K562 (cell line): ENCODE results near the gene LRP1B. TPM values are rescaled to one million over a fixed set of nuclear protein-coding genes. Genes with fewer than 3 reads are reported as not detected.

Experiments used
- ATAC-seq: fragments of 200-7000 bp; cut with Tn5 transposase; 3 replicates; pipeline ENCODE4 v1.9.1; 2020; ENCODE audit warnings: moderate library complexity
- BruUV-seq: library from RNA; stranded (reverse); fragments of 400-500 nt; replicated peaks from 2 replicates; lab custom pipeline; 2021; lab: Mats Ljungman, UMichigan
- CTCF ChIA-PET: fragments of 300-600 bp; formaldehyde crosslinking; extraction: SDS; loops from one replicate; lab custom pipeline; 2021; ENCODE audit warnings: low intra/inter-chr PET ratio; lab: Yijun Ruan, JAX
- POLR2A ChIA-PET: fragments of 300-600, 350-650 bp; sonication (Branson Sonifier 250); formaldehyde crosslinking; extraction: SDS; loops from one replicate; lab custom pipeline; 2021; ENCODE audit warnings: antibody characterized with exemption, inconsistent platforms; lab: Yijun Ruan, JAX
- DNase-seq, 4 experiments: peaks; one replicate each; pipeline versions ENCODE4 v3.0.0 to v3.0.0-alpha.2; 2011 to 2018; ENCODE audit warnings: low spot score in 3 of 4, mixed read lengths in 3 of 4; ENCODE audit errors: extremely low read depth in 1 of 4
- FAIRE-seq: peaks from 2 replicates; lab custom pipeline; 2011; peaks lifted over from hg19 to GRCh38; lab: Jason Lieb, UNC
- H2AFZ ChIP-seq: 2 replicates; pipeline ENCODE4 v1.6.0; 2011; ENCODE audit warnings: low read depth, low read length, control low read depth, inconsistent platforms
- H3K27ac ChIP-seq: fragments of 200-600 bp; 3 replicates; pipeline ENCODE4 v1.8.0; 2011; ENCODE audit warnings: low read depth, mild to moderate bottlenecking, control low read depth, inconsistent platforms, low read length, moderate library complexity, mixed read lengths; ENCODE audit errors: extremely low read depth
- H3K27me3 ChIP-seq, 2 experiments: fragments of 300-600 bp in 1 of 2; 2 replicates in 1 of 2; 3 replicates in 1 of 2; pipeline versions ENCODE4 v1.6.0 to v1.8.0; 2011; ENCODE audit warnings: inconsistent platforms in 2 of 2, low read length in 2 of 2, mild to moderate bottlenecking in 1 of 2, mixed read lengths in 1 of 2, moderate library complexity in 1 of 2; ENCODE audit not compliant: control insufficient read depth in 2 of 2, insufficient read depth in 2 of 2
- H3K36me3 ChIP-seq: fragments of 300-600 bp; 3 replicates; pipeline ENCODE4 v1.8.0; 2011; ENCODE audit warnings: mild to moderate bottlenecking, low read length, inconsistent platforms; ENCODE audit not compliant: control insufficient read depth, insufficient read depth
- H3K4me1 ChIP-seq, 2 experiments: fragments of 200-600 bp in 1 of 2; replicated peaks in 1 of 2; 2 replicates in 1 of 2; 3 replicates in 1 of 2; pipeline versions ENCODE4 v1.5.1 to v1.8.0; 2011; ENCODE audit warnings: inconsistent platforms in 2 of 2, low read length in 2 of 2, mild to moderate bottlenecking in 1 of 2, mixed read lengths in 1 of 2, moderate library complexity in 1 of 2; ENCODE audit not compliant: control insufficient read depth in 2 of 2, insufficient read depth in 2 of 2
- H3K4me2 ChIP-seq: 2 replicates; pipeline ENCODE4 v1.6.1; 2011; ENCODE audit warnings: low read length, control low read depth, inconsistent platforms, mixed read lengths; ENCODE audit not compliant: insufficient read depth
- H3K4me3 ChIP-seq: fragments of 200-600 bp; sonication (generic), shearing (Covaris generic); 2 replicates; pipeline ENCODE4 v1.5.1; 2016; ENCODE audit warnings: control low read depth, inconsistent platforms
- H3K79me2 ChIP-seq: fragments of 200-600 bp; 3 replicates; pipeline ENCODE4 v1.8.0; 2011; ENCODE audit warnings: low read length, inconsistent platforms; ENCODE audit not compliant: control insufficient read depth, insufficient read depth
- H3K9ac ChIP-seq, 2 experiments: 2 replicates each; pipeline versions ENCODE4 v1.6.0 to v1.6.1; 2011; ENCODE audit warnings: low read depth in 2 of 2, low read length in 2 of 2, control low read depth in 1 of 2, inconsistent platforms in 1 of 2, mild to moderate bottlenecking in 1 of 2, mixed read lengths in 1 of 2; ENCODE audit not compliant: insufficient read depth in 1 of 2
- H3K9me1 ChIP-seq: one replicate; pipeline ENCODE4 v1.6.0; 2011; ENCODE audit warnings: inconsistent platforms, mild to moderate bottlenecking, low read length, moderate library complexity; ENCODE audit not compliant: control insufficient read depth, insufficient read depth
- H3K9me3 ChIP-seq: replicated peaks from 2 replicates; pipeline ENCODE4 v1.5.1; 2011; ENCODE audit warnings: low read depth, low read length, inconsistent platforms; ENCODE audit not compliant: control insufficient read depth, insufficient read depth
- H4K20me1 ChIP-seq: replicated peaks from 2 replicates; pipeline ENCODE4 v1.6.1; 2011; ENCODE audit warnings: low read length, inconsistent platforms, mixed read lengths; ENCODE audit not compliant: control insufficient read depth, insufficient read depth
- CBX8 ChIP-seq: fragments of 200-600 bp; sonication (generic); IDR thresholded peaks from 2 replicates; pipeline ENCODE4 v1.6.1; 2012; ENCODE audit warnings: borderline replicate concordance, mixed run types, low read depth, mild to moderate bottlenecking, moderate library complexity, mixed read lengths, low read length, control low read depth, inconsistent platforms; ENCODE audit not compliant: poor library complexity, severe bottlenecking; ENCODE audit errors: extremely low read depth
- GATAD2A ChIP-seq: fragments of 450-650 bp; IDR thresholded peaks from 2 replicates; pipeline ENCODE4 v1.6.1; 2017
- IFI16 ChIP-seq: fragments of 250-450 bp; sonication (Bioruptor Pico); IDR thresholded peaks from 2 replicates; pipeline ENCODE4 v2.1.2; 2022; ENCODE audit warnings: mild to moderate bottlenecking, inconsistent platforms
- MAFF ChIP-seq: IDR thresholded peaks from 2 replicates; pipeline ENCODE4 v1.6.1; 2012; ENCODE audit warnings: low read length, improper control_type of control experiment
- MAFK ChIP-seq: IDR thresholded peaks from 2 replicates; pipeline ENCODE4 v1.6.1; 2011; ENCODE audit warnings: low read length, improper control_type of control experiment
- WGBS: fragments of 100-300 bp; shearing (Covaris generic); methylation state at CpG from one replicate; pipeline ENCODE4 v1.1.6; 2016; ENCODE audit warnings: low coverage, mixed read lengths; ENCODE audit not compliant: insufficient coverage; ENCODE audit errors: missing lambda C conversion rate; 5-methylcytosine and 5-hydroxymethylcytosine counted together
- in situ Hi-C: fragments of 300-500 bp; cut with MboI; formaldehyde crosslinking; loops from 4 replicates; pipeline ENCODE4 v1.15.0; 2018; ENCODE audit warnings: inconsistent platforms, mixed read lengths
- intact Hi-C: fragments of 100-400 bp; cut with micrococcal nuclease; formaldehyde crosslinking; loops from 2 replicates; pipeline ENCODE4 v1.14.2; 2022
- polyA plus RNA-seq, 8 experiments: library from polyadenylated mRNA; depleted of rRNA in 4 of 8; stranded (reverse) in 5 of 8; unstranded in 3 of 8; fragments of >200 nt; fragmentation: Nextera tagmentation in 2 of 8; fragmentation: Illumina TruSeq in 1 of 8; extraction: Ambion mirVana in 2 of 8; extraction: Trizol in 1 of 8; gene quantifications; 2 replicates each; pipeline versions ENCODE4 v1.2.1 to v1.2.3, GENCODE V29; 2011 to 2014; ENCODE audit warnings: inconsistent platforms in 1 of 8, missing spikeins in 1 of 8
- total RNA-seq, 7 experiments: library from RNA; depleted of rRNA in 6 of 7; stranded (reverse); fragments of >200 nt in 6 of 7; fragmentation: Illumina TruSeq in 2 of 7; extraction: Trizol in 2 of 7; gene quantifications; 2 replicates each; pipeline versions ENCODE4 v1.2.1 to v1.2.3, GENCODE V29; 2011 to 2021; ENCODE audit warnings: low replicate concordance in 1 of 7

Gene LRP1B
- total and polyA plus RNA-seq, 9 of the 15 experiments (the other 6 are each of a cell fraction or from before 2014, with no cell fraction given): not detected

DNA sequence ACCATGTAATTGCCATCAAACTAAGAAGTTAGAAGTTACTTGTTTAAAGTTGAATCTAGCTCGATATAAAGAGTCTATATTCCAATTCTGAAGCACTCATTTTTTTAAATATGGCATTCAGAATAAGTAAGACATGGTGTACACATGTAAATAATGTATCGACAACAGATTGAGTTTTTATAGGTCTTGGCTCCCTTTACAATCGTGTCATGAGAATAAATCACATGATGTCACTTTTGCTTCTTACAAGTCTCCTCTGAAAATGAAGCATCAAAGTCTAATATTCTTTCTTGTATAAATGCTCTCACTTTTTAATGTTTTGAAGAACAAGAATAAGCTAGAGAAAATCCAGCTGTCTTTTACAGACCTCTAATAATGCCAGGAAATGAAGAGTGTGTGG, 33.1 kb downstream of the LRP1B start:
- Histone ChIP-seq H2AFZ (no peak overlapping the region), H3K27ac (no peak overlapping the region), H3K9ac (no peak overlapping the region), H3K9me1 (no peaks in the 10 kb centered on the region), H3K4me2 (no peak overlapping the region), H3K79me2 (no peaks in the 10 kb centered on the region), H3K9me3 (no peaks in the 10 kb centered on the region), H3K4me3 (no peak overlapping the region), H3K4me1 (no peaks in the 10 kb centered on the region), H3K27me3 (no peaks in the 10 kb centered on the region), H3K36me3 (no peaks in the 10 kb centered on the region), H4K20me1 (no peaks in the 10 kb centered on the region)
- ChIA-PET POLR2A (no interaction called here), CTCF (no interaction called here)
- in situ Hi-C loops (no loop called here), intact Hi-C loops (no loop called here)
- ATAC-seq (no peak), FAIRE-seq (no peak), DNase-seq (no peak)
- BruUV-seq: no TSS peak
- 0% methylated on average over 3 of the region's 3 CpGs for WGBS
- TF ChIP-seq CBX8 (no peak), IFI16 (CRISPR knock-in tag) (no peak)

DNA sequence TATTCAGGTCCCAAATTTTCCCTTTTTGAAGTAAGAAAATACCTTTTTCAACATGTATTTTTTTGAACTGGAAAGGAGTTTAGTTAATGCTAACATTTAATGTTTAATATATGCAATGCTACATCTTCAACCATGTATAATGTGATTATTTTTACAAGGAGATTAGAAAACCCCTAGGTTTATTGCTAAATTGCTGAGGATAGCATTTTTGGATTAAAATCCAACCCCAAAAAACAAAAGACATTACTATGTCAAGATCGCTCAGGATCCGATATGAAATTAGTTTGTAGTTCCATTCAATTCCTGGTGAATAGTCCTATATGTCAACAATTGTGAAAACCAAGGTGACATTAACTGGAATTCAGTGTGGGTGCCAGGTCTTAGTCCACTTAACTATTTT, 35.2 kb downstream of the LRP1B start:
- H3K79me2 ChIP-seq: no peaks in the 10 kb centered on the region
- no TSS peak for BruUV-seq
- H3K4me3 ChIP-seq: no peak overlapping the region
- ChIA-PET POLR2A (no interaction called here), CTCF (no interaction called here)
- ATAC-seq: no peak
- H3K4me2 ChIP-seq: no peak overlapping the region
- intact Hi-C loops (no loop called here), in situ Hi-C loops (no loop called here)
- no peak overlapping the region for H2AFZ ChIP-seq
- H3K27ac ChIP-seq: no peak overlapping the region
- DNase-seq: no peak
- H3K27me3 ChIP-seq: no peaks in the 10 kb centered on the region
- TF ChIP-seq GATAD2A (no peak), MAFK (peak; percentile 77), MAFF (peak; percentile 79)
- H3K9ac ChIP-seq: no peak overlapping the region
- H3K4me1 ChIP-seq: no peaks in the 10 kb centered on the region
- H3K9me1 ChIP-seq: no peaks in the 10 kb centered on the region
- no peaks in the 10 kb centered on the region for H3K36me3 ChIP-seq
- WGBS: 0% methylated on average over 2 of the region's 2 CpGs
- FAIRE-seq: no peak
- H4K20me1 ChIP-seq: no peaks in the 10 kb centered on the region
- H3K9me3 ChIP-seq: no peaks in the 10 kb centered on the region
